OCI-LY7 (cell line): ENCODE data around the gene AFF3. TPM values are rescaled to one million over a fixed set of nuclear protein-coding genes. Genes with fewer than 3 reads are reported as not detected.

ENCODE experiments used
- BruUV-seq: library from RNA; stranded (reverse); fragments of 400-500 nt; replicated peaks from 2 replicates; lab custom pipeline; 2021; lab: Mats Ljungman, UMichigan
- CTCF ChIA-PET: fragments of 300-600 bp; sonication (Branson Sonifier 250); formaldehyde crosslinking; loops from one replicate; lab custom pipeline; 2022; ENCODE audit warnings: antibody characterized with exemption; ENCODE audit not compliant: unreplicated experiment; lab: Charles Lee
- POLR2A ChIA-PET: fragments of 300-600 bp; sonication (Branson Sonifier 250); formaldehyde crosslinking; loops from one replicate; lab custom pipeline; 2022; ENCODE audit warnings: antibody characterized with exemption; lab: Charles Lee
- DNase-seq: peaks from one replicate; pipeline ENCODE4 v3.0.0-alpha.2; 2015; ENCODE audit warnings: low spot score
- H2AFZ ChIP-seq: fragments of 200-600 bp; sonication (generic), shearing (Covaris generic); 2 replicates; pipeline ENCODE4 v1.6.1; 2014; ENCODE audit warnings: mild to moderate bottlenecking, antibody characterized with exemption, low read length, moderate library complexity
- H3K27ac ChIP-seq: fragments of 200-600 bp; sonication (generic); 2 replicates; pipeline ENCODE4 v1.5.1; 2014; ENCODE audit warnings: mixed run types, low read depth, mild to moderate bottlenecking, moderate library complexity, low read length, inconsistent platforms; ENCODE audit not compliant: poor library complexity, severe bottlenecking
- H3K36me3 ChIP-seq: fragments of 200-600 bp; sonication (generic); 2 replicates; pipeline ENCODE4 v1.6.1; 2014; ENCODE audit warnings: mild to moderate bottlenecking, antibody characterized with exemption, low read length, moderate library complexity, mixed read lengths; ENCODE audit not compliant: insufficient read depth
- H3K4me1 ChIP-seq: fragments of 200-600 bp; sonication (generic); 2 replicates; pipeline ENCODE4 v1.5.1; 2014; ENCODE audit warnings: mild to moderate bottlenecking, low read length; ENCODE audit not compliant: insufficient read depth, poor library complexity, severe bottlenecking
- H3K4me2 ChIP-seq: fragments of 200-600 bp; sonication (generic); 2 replicates; pipeline ENCODE4 v1.6.1; 2014; ENCODE audit warnings: mild to moderate bottlenecking, low read length
- H3K4me3 ChIP-seq: fragments of 200-600 bp; sonication (generic); 2 replicates; pipeline ENCODE4 v1.5.1; 2014; ENCODE audit warnings: mild to moderate bottlenecking, low read depth, low read length; ENCODE audit not compliant: poor library complexity, severe bottlenecking
- H3K79me2 ChIP-seq: fragments of 200-600 bp; sonication (generic); 2 replicates; pipeline ENCODE4 v1.6.1; 2016; ENCODE audit warnings: low read depth, mild to moderate bottlenecking, low read length, moderate library complexity, mixed read lengths; ENCODE audit not compliant: insufficient read depth
- H3K9me2 ChIP-seq: fragments of 200-600 bp; sonication (generic); 2 replicates; pipeline ENCODE4 v1.6.1; 2016; ENCODE audit warnings: mild to moderate bottlenecking, low read length, mixed read lengths; ENCODE audit not compliant: insufficient read depth
- H3K9me3 ChIP-seq: fragments of 200-600 bp; sonication (generic); 2 replicates; pipeline ENCODE4 v1.6.1; 2014; ENCODE audit warnings: mild to moderate bottlenecking, mixed run types, low read length, mixed read lengths
- H4K20me1 ChIP-seq: fragments of 200-600 bp; sonication (generic); 2 replicates; pipeline ENCODE4 v1.6.1; 2014; ENCODE audit warnings: mild to moderate bottlenecking, antibody characterized with exemption, low read length, moderate library complexity, mixed read lengths; ENCODE audit not compliant: insufficient read depth
- CTCF ChIP-seq: fragments of 200-600 bp; sonication (generic); conservative IDR thresholded peaks from 2 replicates; pipeline ENCODE4 v1.5.1; 2014; ENCODE audit warnings: mild to moderate bottlenecking, antibody characterized with exemption, low read length, moderate library complexity, mixed read lengths
- EZH2phosphoT487 ChIP-seq: fragments of 200-600 bp; sonication (generic); IDR thresholded peaks from 2 replicates; pipeline ENCODE4 v1.6.1; 2018; ENCODE audit warnings: low read depth, borderline replicate concordance, mild to moderate bottlenecking, mixed run types, antibody characterized with exemption, low read length, moderate library complexity, mixed read lengths
- intact Hi-C: fragments of 100-400 bp; cut with micrococcal nuclease; formaldehyde crosslinking; loops from one replicate; pipeline ENCODE4 v1.10.0; 2022; ENCODE audit not compliant: unreplicated experiment
- total RNA-seq, 2 experiments: library from RNA; depleted of rRNA in 1 of 2; stranded (reverse); fragments of >200 nt in 1 of 2; shearing (Covaris generic) in 1 of 2; gene quantifications; 2 replicates each; pipeline ENCODE4 v1.2.3, GENCODE V29; 2014 to 2022

AFF3 gene
- total RNA-seq, 2 experiments from 2014 or later = 131 to 133 TPM

- no peak overlapping the region for H3K4me2 ChIP-seq
- TF ChIP-seq CTCF = no peak
- H3K36me3 ChIP-seq = peaks cover 49% of the 10 kb centered on the region
- POLR2A ChIA-PET = interaction anchor here (0.8 to 1.4 kb wide), 3 partner anchors 17 to 1325 kb away, joined by 3 to 4 read pairs (median 3); no protein-coding TSS in a partner anchor
- DNase-seq = no peak
- no peaks in the 10 kb centered on the region for H3K79me2 ChIP-seq
- intact Hi-C loops = no loop called here
- BruUV-seq = no TSS peak
- peaks cover 19% of the 10 kb centered on the region for H3K4me1 ChIP-seq
- no peaks in the 10 kb centered on the region for H3K9me2 ChIP-seq
- no peak overlapping the region for H2AFZ ChIP-seq
- no peaks in the 10 kb centered on the region for H3K9me3 ChIP-seq
- CTCF ChIA-PET = interaction anchor here (0.6 kb wide), 1 partner anchor 26 kb away, joined by 3 read pairs; no protein-coding TSS in a partner anchor
- no peak overlapping the region for H3K4me3 ChIP-seq
- no peak overlapping the region for H3K27ac ChIP-seq
- no peaks in the 10 kb centered on the region for H4K20me1 ChIP-seq
Observed at GRCh38 chr2:99776906-99777646, 365.3 kb downstream of the AFF3 start.

GRCh38 chr2:99776206-99776905, 366.0 kb downstream of the AFF3 start:
- Histone ChIP-seq H3K4me1 (peaks cover 19% of the 10 kb centered on the region), H3K36me3 (peaks cover 55% of the 10 kb centered on the region), H3K79me2 (no peaks in the 10 kb centered on the region), H4K20me1 (no peaks in the 10 kb centered on the region), H3K9me3 (no peaks in the 10 kb centered on the region), H3K4me2 (no peak overlapping the region), H2AFZ (no peak overlapping the region), H3K9me2 (no peaks in the 10 kb centered on the region), H3K27ac (no peak overlapping the region), H3K4me3 (no peak overlapping the region)
- no peak for TF ChIP-seq EZH2phosphoT487
- TF ChIP-seq CTCF = no peak
- intact Hi-C loops = no loop called here
- CTCF ChIA-PET = interaction anchor here (0.6 kb wide), 1 partner anchor 26 kb away, joined by 3 read pairs; no protein-coding TSS in a partner anchor
- DNase-seq = no peak
- POLR2A ChIA-PET = interaction anchor here (0.8 to 1.4 kb wide), 3 partner anchors 17 to 1326 kb away, joined by 3 to 4 read pairs (median 3); no protein-coding TSS in a partner anchor
- BruUV-seq = no TSS peak
